Sigmoid colon (tissue), 7 donors: ENCODE results near the gene POLR1E. TPM values are rescaled to one million over a fixed set of nuclear protein-coding genes. Genes with fewer than 3 reads are reported as not detected.

Experiments
- DNase-seq: peaks from one replicate; pipeline ENCODE4 v3.0.0-alpha.2; 2019
- H3K27ac ChIP-seq, 4 donors: fragments of 200-600 bp; sonication (generic); one replicate each; pipeline ENCODE4 v1.5.1; 2016 to 2019; ENCODE audit warnings: mild to moderate bottlenecking in 1 of 4
- H3K27me3 ChIP-seq, 3 donors: fragments of 200-600 bp; sonication (generic); one replicate each; pipeline ENCODE4 v1.5.1; 2019; ENCODE audit warnings: mild to moderate bottlenecking in 1 of 3
- H3K36me3 ChIP-seq, 4 donors: fragments of 200-600 bp; sonication (generic); one replicate each; pipeline ENCODE4 v1.5.1; 2016 to 2019
- H3K4me1 ChIP-seq, 4 donors: fragments of 200-600 bp; sonication (generic); one replicate each; pipeline ENCODE4 v1.5.1; 2017 to 2019
- H3K4me3 ChIP-seq, 4 donors: fragments of 200-600 bp; sonication (generic); one replicate each; pipeline ENCODE4 v1.5.1; 2017 to 2019; ENCODE audit warnings: mild to moderate bottlenecking in 2 of 4, moderate library complexity in 1 of 4
- H3K9me3 ChIP-seq, 4 donors: fragments of 200-600 bp in 3 of 4; sonication (generic) in 3 of 4; one replicate each; pipeline versions ENCODE4 v1.5.1 to v1.6.1; 2013 to 2019
- CTCF ChIP-seq, 4 experiments: fragments of 450-650 bp in 3 of 4; fragments of 200-600 bp in 1 of 4; IDR thresholded peaks; one replicate each; pipeline ENCODE4 v1.5.1; 2016 to 2019; ENCODE audit warnings: antibody characterized with exemption in 4 of 4, mild to moderate bottlenecking in 3 of 4, moderate library complexity in 2 of 4
- EP300 ChIP-seq, 4 donors: sonication (generic); formaldehyde crosslinking; IDR thresholded peaks; one replicate each; pipeline ENCODE4 v1.6.1; 2017; ENCODE audit warnings: antibody characterized with exemption in 4 of 4
- POLR2A ChIP-seq, 2 donors: fragments of 450-650 bp; IDR thresholded peaks; one replicate each; pipeline ENCODE4 v1.6.1; 2016; ENCODE audit warnings: antibody characterized with exemption in 2 of 2, mild to moderate bottlenecking in 2 of 2, moderate library complexity in 2 of 2
- POLR2AphosphoS5 ChIP-seq, 4 donors: sonication (generic); formaldehyde crosslinking; IDR thresholded peaks; one replicate each; pipeline ENCODE4 v1.6.1; 2017; ENCODE audit warnings: antibody characterized with exemption in 4 of 4
- WGBS, 2 donors: extraction: QIAGEN DNeasy Blood & Tissue Kit; methylation state at CpG; one replicate each; pipeline ENCODE4 v1.1.7; 2013; 5-methylcytosine and 5-hydroxymethylcytosine counted together
- intact Hi-C: fragments of 100-400 bp; cut with DNase I; formaldehyde crosslinking; loops from one replicate; pipeline ENCODE4 v1.15.1; 2023
- polyA plus RNA-seq, 3 donors: library from polyadenylated mRNA; stranded (reverse); fragments of 200-250 nt; gene quantifications; one replicate each; pipeline ENCODE4 v1.2.3, GENCODE V29; 2013
- total RNA-seq, 4 donors: library from RNA; depleted of rRNA; stranded (reverse); fragments of >200 nt; gene quantifications; one replicate each; pipeline ENCODE4 v1.1.0, GENCODE V29; 2016
- donor health status: healthy with polysubstance abuse.
- donor health status: Bipolar disorder and iron deficiency.
- donor health status: healthy.

Gene POLR1E
- total and polyA plus RNA-seq, 7 donors, result 4.6 to 33.4 (median 22.3) TPM

- 13 to 32% methylated on average over 7 of the region's 7 CpGs for WGBS, 2 donors
- Histone ChIP-seq H3K4me3 (peak overlapping the region; percentile 53 to 79 (median 69)), H3K4me1 (peaks cover 0 to 33% (median 28%) of the 10 kb centered on the region in 4 donors), H3K27ac (peak overlapping the region; percentile 82 to 95 (median 91)), H3K36me3 (peaks cover 0 to 37% (median 10%) of the 10 kb centered on the region in 4 donors), H3K27me3 (no peaks in the 10 kb centered on the region), H3K9me3 (no peaks in the 10 kb centered on the region)
- DNase-seq, result peak; percentile 86
- intact Hi-C loops, result loop anchor here (2.0 to 10.0 kb wide), 7 partner anchors 65 to 908 kb away; partner anchors contain the start of genes ALDH1B1, EXOSC3, FRMPD1 and GRHPR
- TF ChIP-seq POLR2A (IDR thresholded peaks at IDR 0.05) (no peak), POLR2AphosphoS5 (IDR thresholded peaks at IDR 0.05) (peak in 2 of 4 donors; percentile 52 to 68), CTCF (IDR thresholded peaks at IDR 0.05) (no peak), EP300 (IDR thresholded peaks at IDR 0.05) (no peak)
Observed at GRCh38 chr9:37486616-37487548, 1.1 kb downstream of the POLR1E start.

- Histone ChIP-seq H3K27ac (no peak overlapping the region), H3K27me3 (no peaks in the 10 kb centered on the region), H3K9me3 (no peaks in the 10 kb centered on the region), H3K4me3 (no peak overlapping the region), H3K4me1 (peaks cover 0 to 17% (median 14%) of the 10 kb centered on the region in 4 donors), H3K36me3 (peaks cover 13 to 88% (median 41%) of the 10 kb centered on the region in 4 donors)
- 95% methylated on average over 1 of the region's 1 CpG for WGBS, 2 donors
- DNase-seq, result no peak
- TF ChIP-seq EP300 (IDR thresholded peaks at IDR 0.05), result no peak
- no peak for TF ChIP-seq POLR2A (IDR thresholded peaks at IDR 0.05)
- no peak for TF ChIP-seq POLR2AphosphoS5 (IDR thresholded peaks at IDR 0.05)
- no peak for TF ChIP-seq CTCF (IDR thresholded peaks at IDR 0.05)
- intact Hi-C loops, result no loop called here
Observed at GRCh38 chr9:37491939-37492338, 6.2 kb downstream of the POLR1E start.

GRCh38 chr9:37495571-37495970 lies 9.8 kb downstream of the POLR1E start:
- Histone ChIP-seq H3K27me3 (no peaks in the 10 kb centered on the region), H3K4me3 (no peak overlapping the region), H3K9me3 (no peaks in the 10 kb centered on the region), H3K4me1 (no peaks in the 10 kb centered on the region), H3K27ac (no peak overlapping the region), H3K36me3 (peaks cover 13 to 97% (median 56%) of the 10 kb centered on the region in 4 donors)
- no peak for TF ChIP-seq EP300 (IDR thresholded peaks at IDR 0.05)
- TF ChIP-seq POLR2AphosphoS5 (IDR thresholded peaks at IDR 0.05), result no peak
- no peak for TF ChIP-seq CTCF (IDR thresholded peaks at IDR 0.05)
- TF ChIP-seq POLR2A (IDR thresholded peaks at IDR 0.05), result no peak
- no peak for DNase-seq
- WGBS, 2 donors, result 93 to 95% methylated on average over 5 of the region's 5 CpGs
- intact Hi-C loops, result no loop called here

GRCh38 chr9:37496020-37496419 lies 10.3 kb downstream of the POLR1E start:
- TF ChIP-seq POLR2AphosphoS5 (IDR thresholded peaks at IDR 0.05) (no peak), EP300 (IDR thresholded peaks at IDR 0.05) (no peak)

GRCh38 chr9:37497320-37497719 lies 11.6 kb downstream of the POLR1E start:
- no peaks in the 10 kb centered on the region for H3K27me3 ChIP-seq
- DNase-seq, result no peak
- 93 to 97% methylated on average over 3 of the region's 3 CpGs for WGBS, 2 donors
- TF ChIP-seq EP300 (IDR thresholded peaks at IDR 0.05), result no peak
- TF ChIP-seq POLR2AphosphoS5 (IDR thresholded peaks at IDR 0.05), result no peak
- TF ChIP-seq POLR2A (IDR thresholded peaks at IDR 0.05), result no peak
- no peak for TF ChIP-seq CTCF (IDR thresholded peaks at IDR 0.05)
- no peak overlapping the region for H3K4me3 ChIP-seq
- no peak overlapping the region for H3K27ac ChIP-seq
- H3K9me3 ChIP-seq, result no peaks in the 10 kb centered on the region
- peaks cover 13 to 97% (median 67%) of the 10 kb centered on the region in 4 donors for H3K36me3 ChIP-seq
- H3K4me1 ChIP-seq, result no peaks in the 10 kb centered on the region
- intact Hi-C loops, result no loop called here

More at GRCh38 chr9:37496020-37496419, 10.3 kb downstream of the POLR1E start:
- intact Hi-C loops, result no loop called here
- peaks cover 13 to 97% (median 58%) of the 10 kb centered on the region in 4 donors for H3K36me3 ChIP-seq
- no peak for DNase-seq
- H3K27me3 ChIP-seq, result no peaks in the 10 kb centered on the region
- no peak overlapping the region for H3K27ac ChIP-seq
- H3K4me3 ChIP-seq, result no peak overlapping the region
- no peaks in the 10 kb centered on the region for H3K4me1 ChIP-seq
- 68 to 92% methylated on average over 4 of the region's 4 CpGs for WGBS, 2 donors
- H3K9me3 ChIP-seq, result no peaks in the 10 kb centered on the region
